ENCODE data around the gene SESN3.

- TF ChIP-seq POLR2AphosphoS5 (IDR thresholded peaks at IDR 0.05; ENCODE audit: borderline replicate concordance, low read depth, low read length) (no peak), EZH2 (IDR thresholded peaks at IDR 0.05) (no peak)
Observed at GRCh38 chr11:95255251-95256145, 24.5 kb upstream of the SESN3 start.
